ENCODE results near the gene CIROP. TPM values are rescaled to one million over a fixed set of nuclear protein-coding genes. Genes with fewer than 3 reads are reported as not detected.

The CIROP gene
- total RNA-seq, 2 donors from 2014 or later: not detected

- peak; percentile 96 for DNase-seq (ENCODE audit: low spot score)
- intact Hi-C loops (cut with DNase I): loop anchor here (2.0 to 5.0 kb wide), 2 partner anchors 71 kb away; no protein-coding TSS in a partner anchor
These were observed 46.8 kb downstream of the CIROP start for GRCh38 chr14:23057757-23058653.

DNA sequence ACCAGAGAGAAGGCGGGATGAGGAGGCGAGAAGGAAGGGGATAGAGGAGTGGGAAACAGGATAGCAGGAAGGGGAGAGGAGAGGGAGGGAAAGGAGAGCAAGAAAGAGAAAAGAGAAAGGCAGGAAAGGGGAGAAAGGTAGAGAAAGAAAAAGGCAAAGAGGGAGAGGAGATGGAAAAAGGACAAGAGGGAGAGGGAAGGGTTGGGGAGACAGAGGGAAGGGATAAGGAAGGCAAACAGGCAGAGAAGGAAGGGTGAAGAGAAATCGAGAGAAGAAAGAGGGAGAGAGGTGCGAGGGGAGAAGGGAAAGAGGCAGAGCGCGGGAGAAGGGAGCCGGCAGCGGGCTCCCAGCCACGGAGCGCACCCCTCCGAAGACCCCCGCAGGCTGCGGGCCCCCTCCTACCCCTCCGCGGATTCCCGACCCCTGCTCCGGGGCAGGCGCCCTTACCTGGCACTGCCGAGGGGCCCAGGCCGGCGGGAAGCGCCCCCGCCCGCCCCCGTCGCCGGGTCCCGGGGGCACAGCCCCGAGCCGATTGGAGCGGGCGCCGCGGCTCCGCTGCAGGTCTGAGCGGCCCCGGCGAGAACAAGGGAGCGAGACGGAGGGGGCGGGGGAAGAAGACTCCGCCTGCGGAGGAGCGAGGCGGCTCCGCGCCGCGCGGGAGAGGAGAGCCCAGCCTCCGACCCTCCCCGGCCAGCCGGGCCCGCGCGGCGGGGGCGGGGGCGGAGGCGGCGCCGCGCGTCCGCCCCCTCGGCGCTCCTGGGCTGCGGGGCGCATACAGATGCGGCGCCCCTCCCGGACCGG lies 47.6 kb downstream of the CIROP start, which contains the start of gene CDH24:
Gene CDH24, minus strand, starts transcription at position 565 of the 801 bp plus-strand sequence. CDS start 1,787 bp downstream, outside the sequence.
- peak; percentile 82 for DNase-seq (ENCODE audit: low spot score)
- intact Hi-C loops (cut with DNase I): loop anchor here (2.0 to 5.0 kb wide), 2 partner anchors 70 kb away; no protein-coding TSS in a partner anchor

DNA sequence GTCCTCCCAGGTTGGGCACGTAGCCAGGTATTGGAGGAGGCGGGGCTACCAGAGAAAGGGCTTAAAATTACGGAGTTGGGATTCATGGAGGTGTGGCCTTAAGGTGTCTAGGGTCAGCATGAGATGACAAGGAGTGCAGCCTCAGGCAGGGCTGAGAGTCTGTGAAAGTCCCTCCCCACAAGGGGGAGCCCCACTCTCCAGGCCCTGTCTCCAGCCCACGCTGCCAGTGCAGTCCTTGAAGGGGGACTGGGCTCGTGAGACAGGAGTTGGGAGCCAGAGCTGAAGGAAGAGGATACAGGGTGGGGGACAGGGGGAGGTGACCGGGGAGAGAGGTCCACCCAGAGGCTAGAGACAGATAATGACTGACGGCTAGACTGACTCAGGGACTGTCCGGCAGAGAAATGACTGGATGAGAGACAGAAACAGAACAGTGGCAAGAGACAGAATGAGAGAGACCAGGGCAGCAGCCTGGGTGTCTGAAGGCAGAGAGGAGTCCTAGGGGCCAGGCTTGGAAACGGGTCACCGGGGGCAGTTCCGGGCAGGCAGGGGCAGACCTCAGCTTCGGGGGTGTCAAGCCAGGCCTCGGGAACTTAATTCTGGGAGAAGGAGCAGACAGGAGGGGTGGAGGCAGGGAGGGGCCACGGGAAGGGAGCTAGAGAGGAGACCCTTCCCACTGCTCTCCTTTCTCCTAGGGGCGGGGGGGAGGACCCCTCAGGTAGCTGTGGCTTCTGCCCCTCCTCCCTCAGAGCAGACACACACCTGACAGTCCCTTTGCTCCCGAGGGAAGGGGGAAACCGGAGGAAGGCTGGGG lies 48.4 kb downstream of the CIROP start:
- intact Hi-C loops (cut with DNase I): loop anchor here (2.0 to 5.0 kb wide), 2 partner anchors 69 to 70 kb away; no protein-coding TSS in a partner anchor
- DNase-seq (ENCODE audit: low spot score): peak; percentile 86

GRCh38 chr14:23055621-23056144 lies 49.1 kb downstream of the CIROP start:
- peak; percentile 79 for DNase-seq (ENCODE audit: low spot score)
- intact Hi-C loops (cut with DNase I): loop anchor here (2.0 to 5.0 kb wide), 2 partner anchors 68 to 69 kb away; no protein-coding TSS in a partner anchor

- peak; percentile 64 for DNase-seq (ENCODE audit: low spot score)
- intact Hi-C loops (cut with DNase I): loop anchor here in 1 of 2 donors (5.0 kb wide), 1 partner anchor 68 kb away; no protein-coding TSS in a partner anchor
These were observed 49.6 kb downstream of the CIROP start for GRCh38 chr14:23055147-23055550.

GRCh38 chr14:23054000-23054811 lies 50.6 kb downstream of the CIROP start:
- DNase-seq (ENCODE audit: low spot score): peak; percentile 76
- intact Hi-C loops (cut with DNase I): loop anchor here in 1 of 2 donors (5.0 kb wide), 1 partner anchor 1002 kb away; no protein-coding TSS in a partner anchor

- intact Hi-C loops (cut with DNase I): loop anchor here in 1 of 2 donors (5.0 kb wide), 1 partner anchor 1001 kb away; no protein-coding TSS in a partner anchor
- DNase-seq (ENCODE audit: low spot score): no peak
These were observed 51.4 kb downstream of the CIROP start for GRCh38 chr14:23053426-23053825.

DNA sequence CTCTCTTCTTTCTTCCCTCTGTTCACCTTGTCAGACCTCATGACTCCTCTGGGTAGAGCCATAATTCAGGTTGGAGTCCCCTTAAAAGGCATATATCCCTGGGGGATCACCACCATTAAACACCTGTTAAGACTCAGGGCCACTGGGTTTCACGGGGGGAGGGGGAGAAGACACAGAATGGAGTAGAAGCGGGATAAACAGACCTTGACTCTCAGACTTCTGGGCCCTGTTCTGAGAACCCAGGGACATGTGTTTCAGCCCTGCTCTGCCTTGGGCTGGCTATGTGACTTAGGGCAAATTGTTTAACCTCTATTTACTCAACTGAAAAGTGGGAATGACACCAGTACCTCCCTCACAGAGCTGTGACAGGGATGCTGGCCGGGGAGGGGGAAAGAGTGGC lies 52.1 kb downstream of the CIROP start:
- intact Hi-C loops (cut with DNase I): loop anchor here in 1 of 2 donors (5.0 kb wide), 1 partner anchor 1000 kb away; no protein-coding TSS in a partner anchor
- no peak for DNase-seq (ENCODE audit: low spot score)

DNA sequence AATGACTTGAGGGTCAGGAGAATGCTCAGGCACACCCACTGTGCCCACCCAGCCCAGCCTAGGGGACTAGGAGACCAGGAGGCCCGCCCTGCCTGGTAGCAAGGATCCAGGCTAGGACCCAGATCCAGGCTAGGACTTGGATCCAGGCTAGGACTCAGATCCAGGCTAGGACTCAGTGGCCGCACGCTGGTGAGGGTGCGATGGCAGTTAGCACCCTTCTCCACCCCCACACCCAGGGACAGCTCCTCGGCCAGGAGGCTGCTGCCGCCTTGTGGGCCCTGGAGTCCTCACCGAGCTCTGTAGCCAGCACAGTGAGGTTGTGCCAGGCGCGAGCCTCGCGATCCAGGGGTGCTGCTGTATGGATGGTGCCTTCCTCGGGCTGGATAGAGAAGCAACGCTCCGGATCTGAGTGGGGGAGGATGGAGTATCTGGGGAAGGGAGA lies 52.6 kb downstream of the CIROP start:
- intact Hi-C loops (cut with DNase I): loop anchor here in 1 of 2 donors (5.0 kb wide), 1 partner anchor 1000 kb away; no protein-coding TSS in a partner anchor

DNA sequence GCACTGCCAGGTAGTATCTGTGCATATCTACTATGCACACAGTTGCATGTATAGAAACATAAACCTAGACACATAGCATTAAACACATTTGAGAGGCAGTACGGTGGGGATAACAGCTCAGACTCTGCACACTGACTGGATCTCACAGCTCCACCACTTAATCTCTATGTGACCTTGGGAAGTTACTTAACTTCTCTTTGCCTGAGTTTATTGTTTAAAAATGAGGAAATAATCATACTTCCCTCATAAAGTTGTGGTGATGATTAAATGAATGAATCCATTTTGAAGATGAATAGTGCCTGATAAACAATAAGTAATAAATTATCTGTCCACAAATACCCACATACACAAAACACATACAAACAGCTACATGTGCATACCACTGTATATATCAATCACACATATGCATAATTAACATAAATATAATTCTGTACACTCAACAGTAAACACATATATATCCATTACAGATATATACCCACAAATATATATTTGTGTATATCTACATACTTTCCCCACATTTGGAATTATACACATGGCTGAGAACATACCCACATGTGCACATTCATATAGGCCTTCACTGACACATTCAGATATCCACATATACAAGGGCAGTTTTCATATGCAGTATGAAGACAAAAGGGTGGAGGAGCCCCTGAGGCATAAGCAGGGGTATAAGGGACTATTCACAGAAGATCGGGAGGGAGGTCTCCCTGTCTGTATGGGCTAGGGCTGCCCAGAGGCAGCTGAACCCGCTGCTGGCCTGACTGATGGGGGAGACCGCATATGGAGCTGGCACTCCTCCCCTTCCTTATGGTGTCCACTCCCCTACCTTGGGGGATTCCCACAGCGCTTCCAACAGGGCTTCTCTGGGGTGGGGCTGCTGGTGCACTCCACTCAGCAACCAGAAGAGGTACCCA lies 53.4 kb downstream of the CIROP start:
- intact Hi-C loops (cut with DNase I): loop anchor here in 1 of 2 donors (5.0 kb wide), 1 partner anchor 999 kb away; no protein-coding TSS in a partner anchor
- no peak for DNase-seq (ENCODE audit: low spot score)

More for the DNA sequence above, 52.6 kb downstream of the CIROP start:
- DNase-seq (ENCODE audit: low spot score): no peak

Other genes starting within 250 kb of the CIROP start
- gene LRP10, start 233.2 kb downstream of the CIROP start, total RNA-seq: 100 to 1,000 TPM; 129 to 139 TPM
- under 1 TPM; 0.23 to 0.43 TPM for gene REM2, start 221.8 kb downstream of the CIROP start, total RNA-seq
- 10 to 100 TPM; 53.8 to 62.2 TPM for gene RBM23, start 185.8 kb downstream of the CIROP start, total RNA-seq
- gene PRMT5, start 175.6 kb downstream of the CIROP start, total RNA-seq: 10 to 100 TPM; 44.9 to 45.9 TPM
- gene HAUS4, start 147.9 kb downstream of the CIROP start, total RNA-seq: 10 to 100 TPM; 18.0 to 29.2 TPM
- 1 to 10 TPM; 5.1 to 6.4 TPM for gene AJUBA, start 122.4 kb downstream of the CIROP start, total RNA-seq
- 1 to 10 TPM; 3.8 to 5.7 TPM for gene C14orf93, start 94.8 kb downstream of the CIROP start, total RNA-seq
- 10 to 100 TPM; 71.5 to 78.8 TPM for gene PSMB5, start 70.1 kb downstream of the CIROP start, total RNA-seq
- gene PSMB11, start 62.8 kb downstream of the CIROP start, total RNA-seq: not detected
- 1 to 10 TPM; 1.8 to 2.9 TPM for gene CDH24, start 47.5 kb downstream of the CIROP start, total RNA-seq
- 100 to 1,000 TPM in 1 of 2 donors, 10 to 100 TPM in 1; 85.9 to 112 TPM for gene ACIN1, start 9.9 kb downstream of the CIROP start, total RNA-seq
- gene C14orf119, start 9.5 kb downstream of the CIROP start, total RNA-seq: 10 to 100 TPM; 35.2 to 38.7 TPM
- under 1 TPM in 1 of 2 donors, not detected in 1; 0.19 TPM for gene CEBPE, start 14.3 kb upstream of the CIROP start, total RNA-seq
- gene SLC7A8, start 78.7 kb upstream of the CIROP start, total RNA-seq: 10 to 100 TPM; 17.4 to 31.0 TPM
- not detected for gene RNF212B, start 132.9 kb upstream of the CIROP start, total RNA-seq
- gene HOMEZ, start 181.1 kb upstream of the CIROP start, total RNA-seq: 1 to 10 TPM; 4.9 to 5.2 TPM
- 1 to 10 TPM; 8.5 to 9.1 TPM for gene PPP1R3E, start 197.9 kb upstream of the CIROP start, total RNA-seq
- gene BCL2L2, start 201.8 kb upstream of the CIROP start, total RNA-seq: 10 to 100 TPM; 65.6 to 81.7 TPM
- gene PABPN1, start 216.5 kb upstream of the CIROP start, total RNA-seq: 10 to 100 TPM; 67.9 to 79.0 TPM
- gene SLC22A17, start 247.9 kb upstream of the CIROP start, total RNA-seq: 10 to 100 TPM; 17.7 to 30.6 TPM

Measured in posterior vena cava (tissue), 2 donors.